Heart left ventricle (tissue), 16 donors: ENCODE results near the gene SGPL1. TPM values are rescaled to one million over a fixed set of nuclear protein-coding genes. Genes with fewer than 3 reads are reported as not detected.

Experiments used
- ATAC-seq, 4 donors: fragments of 200-7000 bp; cut with Tn5 transposase; one replicate each; pipeline ENCODE4 v1.9.1; 2020 to 2022; ENCODE audit warnings: moderate library complexity in 4 of 4, mild to moderate bottlenecking in 3 of 4, moderate number of reproducible peaks in 1 of 4
- DNase-seq, 5 donors: peaks; one replicate each; pipeline ENCODE4 v3.0.0-alpha.2; 2020
- H3K27ac ChIP-seq, 12 donors: fragments of 200-600 bp; sonication (generic) in 4 of 12; one replicate each; pipeline versions ENCODE4 v1.5.0 to v1.8.0; 2016 to 2022; ENCODE audit warnings: mild to moderate bottlenecking in 2 of 12
- H3K27me3 ChIP-seq, 9 donors: fragments of 200-600 bp; sonication (generic) in 2 of 9; one replicate each; pipeline versions ENCODE4 v1.5.1 to v1.8.0; 2016 to 2022; ENCODE audit warnings: mild to moderate bottlenecking in 3 of 9
- H3K36me3 ChIP-seq, 9 donors: fragments of 200-600 bp; sonication (generic) in 2 of 9; one replicate each; pipeline versions ENCODE4 v1.5.0 to v1.8.0; 2018 to 2022; ENCODE audit warnings: mild to moderate bottlenecking in 2 of 9
- H3K4me1 ChIP-seq, 12 donors: fragments of 200-600 bp; sonication (generic) in 4 of 12; one replicate each; pipeline versions ENCODE4 v1.5.0 to v1.8.0; 2016 to 2022; ENCODE audit warnings: mild to moderate bottlenecking in 3 of 12
- H3K4me3 ChIP-seq, 12 donors: fragments of 200-600 bp; sonication (generic) in 4 of 12; one replicate each; pipeline versions ENCODE4 v1.5.0 to v1.8.0; 2017 to 2022; ENCODE audit warnings: mild to moderate bottlenecking in 9 of 12, moderate library complexity in 4 of 12
- H3K9me3 ChIP-seq, 12 donors: fragments of 200-600 bp; sonication (generic) in 4 of 12; one replicate each; pipeline versions ENCODE4 v1.5.0 to v1.8.0; 2016 to 2022; ENCODE audit warnings: mild to moderate bottlenecking in 1 of 12
- POLR2A ChIP-seq, 2 donors: fragments of 450-650 bp; IDR thresholded peaks; one replicate each; pipeline ENCODE4 v1.6.1; 2017; ENCODE audit warnings: antibody characterized with exemption in 2 of 2, mild to moderate bottlenecking in 2 of 2, moderate library complexity in 2 of 2
- WGBS, 4 donors: extraction: QIAGEN DNeasy Blood & Tissue Kit in 2 of 4; methylation state at CpG; one replicate each; pipeline versions ENCODE4 v1.1.5 to v1.1.7; 2013 to 2018; 5-methylcytosine and 5-hydroxymethylcytosine counted together
- intact Hi-C, 10 donors: fragments of 100-400 bp; cut with DNase I; formaldehyde crosslinking; loops; one replicate each; pipeline versions ENCODE4 v1.11.1 to v1.14.2; 2022
- polyA plus RNA-seq, 2 donors: library from polyadenylated mRNA; stranded (reverse); fragments of 200-250 nt; gene quantifications; one replicate each; pipeline ENCODE4 v1.2.3, GENCODE V29; 2013
- total RNA-seq, 9 donors: library from RNA; depleted of rRNA in 2 of 9; stranded (reverse); fragments of >200 nt in 2 of 9; fragmentation: NEBNext Ultra II Directional in 3 of 9; extraction: Animal tissue kit (Norgen Biotek cat#: 25700) in 3 of 9; gene quantifications; one replicate each; pipeline versions ENCODE4 v1.1.0 to v1.2.4, GENCODE V29; 2016 to 2023
- TF ChIP-seq, protein P1 (sequence below), 12 donors: fragments of 200-600 bp; sonication (generic) in 4 of 12; IDR thresholded peaks; one replicate each; pipeline versions ENCODE4 v1.5.0 to v1.8.0; 2018 to 2022; ENCODE audit warnings: antibody characterized with exemption in 12 of 12, mild to moderate bottlenecking in 5 of 12
- donor health status: ischemic (EF 13 %, LVEDD 7.1; RV severe dilation, severe dysfunction).
- donor health status: healthy with polysubstance abuse.
- donor health status: DM: no; HTN: yes; CAD: no.
- donor health status: DM: no; HTN: no; CAD: no.
- donor health status: ischemic (EF 25% LVEDD 6.9; RV normal size, moderate dysfunction).
- donor health status: ischemic (EF 25% LVEDD 5.7; RV mildly dilated, moderate dysfunction).
- donor health status: healthy.
- donor health status: DM: yes; HTN: yes; CAD: no.
- donor health status: ischemic (EF 35%, LVEDD 5.7; RV mildly dilated, moderate dysfunction).
- donor health status: nonischemic (EF 11% LVEDD 7.7; RV severe dilation, severe dysfunction).
- donor health status: DM: yes; HTN: yes; CAD: no.
- donor health status: PGD.
- donor health status: ischemic (EF 29% LVEDD 5.4; RV normal size, mild dysfunction).
- donor health status: nonischemic (EF 23%, LVEDD 6.1; RV moderate dilation, normal function).

The SGPL1 gene
- total and polyA plus RNA-seq, 11 donors: 2.9 to 32.3 (median 11.4) TPM

DNA sequence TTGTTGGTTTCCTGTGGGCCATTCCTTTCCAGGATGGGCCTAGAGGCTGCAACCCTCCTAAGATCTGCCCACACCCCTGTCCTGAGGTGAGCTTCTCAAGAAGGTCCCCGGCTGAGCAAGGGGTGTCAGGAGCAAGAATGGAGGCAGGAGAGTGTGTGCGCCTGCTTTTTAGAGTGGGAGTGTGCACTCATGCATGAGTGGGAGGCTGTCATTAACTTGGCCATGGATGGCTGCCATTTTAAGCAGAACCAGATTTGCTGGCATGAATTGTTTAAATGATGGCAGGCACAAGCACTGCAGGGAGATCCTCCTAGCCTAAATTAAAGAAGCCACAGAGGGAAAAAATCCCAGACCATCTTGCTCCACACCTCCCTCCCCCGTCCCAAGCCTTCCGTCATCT lies 2.9 kb upstream of the SGPL1 start:
- H3K27me3 ChIP-seq: no peaks in the 10 kb centered on the region
- intact Hi-C loops: no loop called here
- no peak overlapping the region for H3K4me3 ChIP-seq
- TF ChIP-seq, protein P1, sequence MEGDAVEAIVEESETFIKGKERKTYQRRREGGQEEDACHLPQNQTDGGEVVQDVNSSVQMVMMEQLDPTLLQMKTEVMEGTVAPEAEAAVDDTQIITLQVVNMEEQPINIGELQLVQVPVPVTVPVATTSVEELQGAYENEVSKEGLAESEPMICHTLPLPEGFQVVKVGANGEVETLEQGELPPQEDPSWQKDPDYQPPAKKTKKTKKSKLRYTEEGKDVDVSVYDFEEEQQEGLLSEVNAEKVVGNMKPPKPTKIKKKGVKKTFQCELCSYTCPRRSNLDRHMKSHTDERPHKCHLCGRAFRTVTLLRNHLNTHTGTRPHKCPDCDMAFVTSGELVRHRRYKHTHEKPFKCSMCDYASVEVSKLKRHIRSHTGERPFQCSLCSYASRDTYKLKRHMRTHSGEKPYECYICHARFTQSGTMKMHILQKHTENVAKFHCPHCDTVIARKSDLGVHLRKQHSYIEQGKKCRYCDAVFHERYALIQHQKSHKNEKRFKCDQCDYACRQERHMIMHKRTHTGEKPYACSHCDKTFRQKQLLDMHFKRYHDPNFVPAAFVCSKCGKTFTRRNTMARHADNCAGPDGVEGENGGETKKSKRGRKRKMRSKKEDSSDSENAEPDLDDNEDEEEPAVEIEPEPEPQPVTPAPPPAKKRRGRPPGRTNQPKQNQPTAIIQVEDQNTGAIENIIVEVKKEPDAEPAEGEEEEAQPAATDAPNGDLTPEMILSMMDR (IDR thresholded peaks at IDR 0.05): no peak
- TF ChIP-seq POLR2A (IDR thresholded peaks at IDR 0.05): no peak
- H3K36me3 ChIP-seq: peaks cover 0 to 5% (median 0%) of the 10 kb centered on the region in 9 donors
- H3K9me3 ChIP-seq: no peaks in the 10 kb centered on the region
- 91 to 97% (median 96%) methylated on average over 4 of the region's 4 CpGs for WGBS, 4 donors
- peaks cover 0 to 24% (median 11%) of the 10 kb centered on the region in 12 donors for H3K4me1 ChIP-seq
- no peak for DNase-seq
- no peak overlapping the region for H3K27ac ChIP-seq
- no peak for ATAC-seq

DNA sequence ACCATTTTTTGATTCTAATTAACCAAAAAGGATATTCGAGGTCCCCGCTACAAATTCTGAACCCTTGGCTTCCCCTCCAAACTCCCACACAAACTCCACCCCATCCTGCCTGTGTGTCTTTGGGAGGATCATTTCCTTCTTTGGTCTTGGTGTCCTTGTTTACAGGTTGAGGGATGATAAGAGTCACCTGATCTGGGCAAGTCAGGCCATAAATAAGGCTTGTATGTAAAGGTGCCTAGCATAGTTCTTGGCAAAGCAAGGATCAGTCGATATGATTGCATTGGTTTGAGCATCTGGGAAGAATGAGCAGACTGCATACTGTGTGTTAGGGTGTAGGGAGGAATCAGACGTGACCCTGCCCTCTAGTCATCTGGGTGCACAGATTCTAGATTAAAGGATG lies 1.6 kb upstream of the SGPL1 start:
- H3K9me3 ChIP-seq: no peaks in the 10 kb centered on the region
- H3K27ac ChIP-seq: no peak overlapping the region
- no peak for TF ChIP-seq POLR2A (IDR thresholded peaks at IDR 0.05)
- TF ChIP-seq, protein P1 (IDR thresholded peaks at IDR 0.05): no peak
- H3K27me3 ChIP-seq: no peaks in the 10 kb centered on the region
- H3K4me3 ChIP-seq: no peak overlapping the region
- ATAC-seq: no peak
- 74 to 82% (median 77%) methylated on average over 4 of the region's 4 CpGs for WGBS, 4 donors
- intact Hi-C loops: loop anchor here in 2 of 10 donors (2.0 kb wide), 1 partner anchor 67 kb away; no protein-coding TSS in a partner anchor
- peaks cover 0 to 25% (median 11%) of the 10 kb centered on the region in 12 donors for H3K4me1 ChIP-seq
- H3K36me3 ChIP-seq: peaks cover 0 to 16% (median 10%) of the 10 kb centered on the region in 9 donors
- no peak for DNase-seq

DNA sequence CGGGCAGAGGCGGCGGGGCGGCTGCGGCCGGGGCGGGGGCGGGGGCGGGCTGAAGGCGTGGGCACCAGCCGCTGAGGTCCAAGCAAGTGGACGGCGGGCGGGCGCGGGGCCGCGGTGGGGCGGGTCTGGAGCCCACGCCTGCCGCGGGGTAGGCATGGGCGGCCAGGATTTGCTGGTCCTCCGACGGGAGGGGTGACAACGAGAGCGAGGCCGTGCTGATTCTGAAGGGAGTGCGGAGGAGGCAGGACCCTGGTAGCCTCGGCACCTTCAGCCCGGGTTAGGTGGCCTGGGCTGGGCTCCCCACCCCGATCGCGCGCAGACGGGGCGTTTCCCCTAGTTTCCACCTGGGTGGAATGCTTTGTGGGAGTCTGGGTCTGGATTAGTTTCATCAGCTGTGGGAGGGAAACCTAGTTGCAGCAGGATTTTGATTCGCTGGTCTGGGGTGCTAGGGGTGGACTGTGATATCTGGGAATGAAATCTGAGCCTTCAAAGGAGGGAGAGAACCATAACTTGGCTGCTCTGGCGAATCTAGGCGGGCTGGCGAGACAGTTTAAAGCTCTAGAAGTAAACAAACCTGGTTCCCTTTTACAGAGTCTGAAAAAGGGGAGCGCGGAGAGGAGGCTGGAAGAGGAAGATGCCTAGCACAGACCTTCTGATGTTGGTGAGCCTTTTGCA lies 609 bp downstream of the SGPL1 start:
- TF ChIP-seq, protein P1 (IDR thresholded peaks at IDR 0.05): no peak
- TF ChIP-seq POLR2A (IDR thresholded peaks at IDR 0.05): no peak
- no peaks in the 10 kb centered on the region for H3K27me3 ChIP-seq
- peaks cover 0 to 25% (median 11%) of the 10 kb centered on the region in 12 donors for H3K4me1 ChIP-seq
- no peaks in the 10 kb centered on the region for H3K9me3 ChIP-seq
- H3K4me3 ChIP-seq: peak overlapping the region; percentile 58 to 96 (median 80)
- WGBS, 4 donors: 2 to 22% (median 6%) methylated on average over 6 to 43 of the region's 43 CpGs
- intact Hi-C loops: loop anchor here in 1 of 10 donors (5.0 kb wide), 1 partner anchor 269 kb away; no protein-coding TSS in a partner anchor
- peak; percentile 60 to 82 (median 69) for DNase-seq
- ATAC-seq: peak; percentile 13 to 79 (median 74)
- H3K36me3 ChIP-seq: peaks cover 0 to 35% (median 23%) of the 10 kb centered on the region in 9 donors
- peak overlapping the region; percentile 67 to 95 (median 86) for H3K27ac ChIP-seq

DNA sequence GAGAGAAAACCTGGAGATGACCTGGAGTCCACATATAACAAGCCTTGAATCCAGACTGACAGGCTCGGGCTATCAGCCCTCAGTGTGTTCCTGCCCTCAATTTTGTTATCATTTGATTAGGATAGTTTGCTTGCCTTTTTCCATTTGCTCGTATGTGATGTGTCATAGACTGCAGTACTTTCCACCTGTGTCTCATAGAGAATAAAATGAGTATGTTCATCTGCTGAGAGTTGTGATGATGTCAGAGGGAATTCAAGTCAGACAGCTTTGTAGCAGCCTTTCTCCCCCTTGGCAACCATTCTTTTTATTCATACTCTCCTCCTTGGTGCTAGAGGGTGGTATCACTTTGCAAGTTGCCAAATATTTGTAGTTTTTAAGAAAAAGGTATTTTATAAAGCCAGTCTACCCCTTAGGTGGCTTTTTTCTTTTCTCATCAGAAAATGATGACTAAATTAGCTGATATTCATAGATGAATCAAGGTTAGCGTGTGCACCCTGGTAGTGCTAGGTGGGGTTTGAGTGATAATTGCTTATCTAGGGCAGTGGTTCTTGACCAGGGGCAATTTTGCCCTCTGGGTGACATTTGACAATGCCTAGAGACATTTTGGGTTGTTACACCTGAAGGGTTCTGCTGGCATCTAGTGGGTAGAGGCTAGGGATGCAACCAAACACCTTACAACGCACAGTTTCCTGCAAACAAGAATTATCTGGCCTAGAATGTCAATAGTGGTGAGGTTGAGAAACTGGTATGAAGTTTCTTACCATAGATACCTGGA lies 5.4 kb downstream of the SGPL1 start:
- Histone ChIP-seq H3K9me3 (no peaks in the 10 kb centered on the region), H3K36me3 (peaks cover 0 to 69% (median 39%) of the 10 kb centered on the region in 9 donors), H3K4me3 (no peak overlapping the region), H3K27me3 (no peaks in the 10 kb centered on the region), H3K27ac (no peak overlapping the region), H3K4me1 (peaks cover 0 to 22% (median 9%) of the 10 kb centered on the region in 12 donors)
- TF ChIP-seq POLR2A (IDR thresholded peaks at IDR 0.05): no peak
- TF ChIP-seq, protein P1 (IDR thresholded peaks at IDR 0.05): no peak
- ATAC-seq: no peak
- intact Hi-C loops: no loop called here
- WGBS, 4 donors: 88 to 93% (median 90%) methylated on average over 4 of the region's 4 CpGs
- DNase-seq: no peak
